SK-N-SH (cell line): Measurements from ENCODE around the gene ZNF609. TPM values are rescaled to one million over a fixed set of nuclear protein-coding genes. Genes with fewer than 3 reads are reported as not detected.

ENCODE experiments used
- CTCF ChIA-PET: fragments of 300-600, 350-600 bp; formaldehyde crosslinking; extraction: SDS; loops from one replicate; lab custom pipeline; 2021; lab: Yijun Ruan, JAX
- POLR2A ChIA-PET: fragments of 350-600 bp; sonication (Branson Sonifier 250); formaldehyde crosslinking; extraction: SDS; loops from one replicate; lab custom pipeline; 2020; ENCODE audit warnings: antibody characterized with exemption, inconsistent platforms; lab: Yijun Ruan, JAX
- DNase-seq: peaks from one replicate; pipeline ENCODE4 v3.0.0; 2012
- H2AFZ ChIP-seq: fragments of 200-600 bp; sonication (generic); 2 replicates; pipeline ENCODE4 v1.8.1; 2016; ENCODE audit warnings: antibody characterized with exemption, mild to moderate bottlenecking, low read depth
- H3F3A ChIP-seq: fragments of 200-600 bp; sonication (generic); replicated peaks from 2 replicates; pipeline ENCODE3; 2016; ENCODE audit warnings: antibody characterized with exemption, mild to moderate bottlenecking; ENCODE audit not compliant: insufficient read depth
- H3K27ac ChIP-seq, 2 experiments: fragments of 200-500 bp in 1 of 2; fragments of 200-600 bp in 1 of 2; sonication (Bioruptor generic) in 1 of 2; sonication (generic), shearing (Covaris generic) in 1 of 2; 2 replicates each; pipeline versions ENCODE4 v1.5.1 to v1.6.1; 2014 to 2016; ENCODE audit warnings: low read depth in 2 of 2, inconsistent platforms in 1 of 2, low read length in 1 of 2, mild to moderate bottlenecking in 1 of 2, mixed read lengths in 1 of 2
- H3K27me3 ChIP-seq: fragments of 200-600 bp; sonication (generic), shearing (Covaris generic); 2 replicates; pipeline ENCODE4 v1.6.1; 2016; ENCODE audit warnings: mixed run types; ENCODE audit not compliant: insufficient read depth
- H3K36me3 ChIP-seq, 2 experiments: fragments of 200-500 bp in 1 of 2; fragments of 200-600 bp in 1 of 2; sonication (Bioruptor generic) in 1 of 2; sonication (generic) in 1 of 2; replicated peaks in 1 of 2; 2 replicates each; pipeline versions ENCODE3 to v1.5.1; 2014 to 2016; ENCODE audit warnings: low read length in 1 of 2, mild to moderate bottlenecking in 1 of 2; ENCODE audit not compliant: insufficient read depth in 2 of 2, control insufficient read depth in 1 of 2
- H3K4me1 ChIP-seq, 2 experiments: fragments of 200-500 bp in 1 of 2; fragments of 200-600 bp in 1 of 2; sonication (Bioruptor generic) in 1 of 2; sonication (generic), shearing (Covaris generic) in 1 of 2; 2 replicates each; pipeline versions ENCODE4 v1.5.1 to v1.6.1; 2014 to 2016; ENCODE audit warnings: low read depth in 1 of 2, low read length in 1 of 2, mixed run types in 1 of 2; ENCODE audit not compliant: insufficient read depth in 2 of 2, control insufficient read depth in 1 of 2
- H3K4me2 ChIP-seq: fragments of 200-600 bp; sonication (generic), shearing (Covaris generic); 2 replicates; pipeline ENCODE4 v1.6.1; 2017; ENCODE audit warnings: mixed run types
- H3K4me3 ChIP-seq, 2 experiments: fragments of 200-500 bp in 1 of 2; fragments of 200-600 bp in 1 of 2; sonication (Bioruptor generic) in 1 of 2; sonication (generic), shearing (Covaris generic) in 1 of 2; 2 replicates each; pipeline versions ENCODE4 v1.5.1 to v1.8.1; 2014 to 2016; ENCODE audit warnings: low read depth in 2 of 2, inconsistent platforms in 1 of 2, low read length in 1 of 2, mild to moderate bottlenecking in 1 of 2, mixed read lengths in 1 of 2, moderate library complexity in 1 of 2
- H3K79me2 ChIP-seq: fragments of 200-600 bp; sonication (generic); 2 replicates; pipeline ENCODE4 v1.8.1; 2017; ENCODE audit warnings: mild to moderate bottlenecking; ENCODE audit not compliant: insufficient read depth
- H3K9ac ChIP-seq: fragments of 200-600 bp; sonication (generic); 2 replicates; pipeline ENCODE4 v1.6.1; 2017; ENCODE audit warnings: mixed run types
- H3K9me2 ChIP-seq: fragments of 200-600 bp; sonication (generic); 2 replicates; pipeline ENCODE4 v1.6.1; 2017; ENCODE audit warnings: mixed run types
- H3K9me3 ChIP-seq: fragments of 200-600 bp; sonication (generic); 2 replicates; pipeline ENCODE4 v1.6.1; 2017; ENCODE audit warnings: mixed run types, mild to moderate bottlenecking, moderate library complexity
- H4K20me1 ChIP-seq: fragments of 200-600 bp; sonication (generic); 2 replicates; pipeline ENCODE4 v1.6.1; 2017; ENCODE audit warnings: mild to moderate bottlenecking, mixed run types; ENCODE audit not compliant: insufficient read depth
- CTCF ChIP-seq: fragments of 200-600 bp; sonication (generic); IDR thresholded peaks from 2 replicates; pipeline ENCODE4 v1.6.1; 2017; ENCODE audit warnings: antibody characterized with exemption, mild to moderate bottlenecking, moderate library complexity
- ELF1 ChIP-seq: IDR thresholded peaks from 2 replicates; pipeline ENCODE4 v1.4.0; 2012
- EP300 ChIP-seq, 2 experiments: IDR thresholded peaks; 2 replicates each; pipeline versions ENCODE4 v1.4.0 to v1.6.1; 2012; ENCODE audit warnings: borderline replicate concordance in 1 of 2, low read depth in 1 of 2, low read length in 1 of 2
- FOXJ3 ChIP-seq: sonication (generic); formaldehyde crosslinking; IDR thresholded peaks from 2 replicates; pipeline ENCODE4 v1.5.1; 2020; ENCODE audit warnings: mild to moderate bottlenecking, missing genetic modification reagents
- FOXM1 ChIP-seq: IDR thresholded peaks from 2 replicates; pipeline ENCODE4 v1.4.0; 2012; ENCODE audit warnings: low read depth, mild to moderate bottlenecking
- GABPA ChIP-seq: IDR thresholded peaks from 2 replicates; pipeline ENCODE4 v1.4.0; 2012; ENCODE audit warnings: low read depth, mild to moderate bottlenecking
- GATA2 ChIP-seq: sonication (generic); formaldehyde crosslinking; IDR thresholded peaks from 2 replicates; pipeline ENCODE4 v1.5.0; 2020; ENCODE audit warnings: mild to moderate bottlenecking, missing genetic modification reagents
- IRF3 ChIP-seq: fragments of 150-350 bp; IDR thresholded peaks from 2 replicates; pipeline ENCODE4 v1.6.1; 2016; ENCODE audit warnings: mild to moderate bottlenecking, low read depth, low read length
- JUND ChIP-seq: IDR thresholded peaks from 2 replicates; pipeline ENCODE4 v1.4.0; 2012
- MAX ChIP-seq: IDR thresholded peaks from 2 replicates; pipeline ENCODE4 v1.4.0; 2012; ENCODE audit warnings: low read depth
- MXI1 ChIP-seq: IDR thresholded peaks from 2 replicates; pipeline ENCODE4 v1.6.1; 2012; ENCODE audit warnings: mild to moderate bottlenecking, low read depth, low read length, improper control_type of control experiment
- NRF1 ChIP-seq: IDR thresholded peaks from 2 replicates; pipeline ENCODE4 v1.6.1; 2012; ENCODE audit warnings: low read depth, mild to moderate bottlenecking, low read length
- PBX3 ChIP-seq: IDR thresholded peaks from 2 replicates; pipeline ENCODE4; 2012
- POLR2AphosphoS5 ChIP-seq: IDR thresholded peaks from 2 replicates; pipeline ENCODE4 v1.6.1; 2012; ENCODE audit warnings: low read depth, low read length
- RCOR1 ChIP-seq: fragments of 150-350 bp; IDR thresholded peaks from 2 replicates; pipeline ENCODE4 v1.6.1; 2017; ENCODE audit warnings: antibody characterized with exemption, low read length
- REST ChIP-seq: IDR thresholded peaks from 2 replicates; pipeline ENCODE4 v1.6.1; 2012; ENCODE audit warnings: mild to moderate bottlenecking, low read depth, low read length, moderate library complexity
- SMC3 ChIP-seq: IDR thresholded peaks from 2 replicates; pipeline ENCODE4 v1.6.1; 2012; ENCODE audit warnings: low read depth, low read length, improper control_type of control experiment
- TCF12 ChIP-seq: IDR thresholded peaks from 2 replicates; pipeline ENCODE4 v1.4.0; 2012
- TEAD4 ChIP-seq: IDR thresholded peaks from 2 replicates; pipeline ENCODE4 v1.4.0; 2012; ENCODE audit warnings: mild to moderate bottlenecking, borderline replicate concordance; ENCODE audit not compliant: insufficient read depth
- USF2 ChIP-seq: fragments of 150-350 bp; IDR thresholded peaks from 2 replicates; pipeline ENCODE4 v1.6.1; 2017; ENCODE audit warnings: antibody characterized with exemption, low read length, low read depth, borderline replicate concordance
- YY1 ChIP-seq: IDR thresholded peaks from 2 replicates; pipeline ENCODE4 v1.4.0; 2012; ENCODE audit warnings: low read depth, mild to moderate bottlenecking
- WGBS: methylation state at CpG from one replicate; pipeline ENCODE4 v1.1.6; 2017; ENCODE audit warnings: low lambda C conversion rate; 5-methylcytosine and 5-hydroxymethylcytosine counted together
- polyA plus RNA-seq, 3 experiments: library from polyadenylated mRNA; depleted of rRNA; stranded (reverse); fragments of >200 nt; gene quantifications; 2 replicates each; pipeline ENCODE4 v1.2.3, GENCODE V29; 2012

Gene ZNF609
- polyA plus RNA-seq, 1 of the 3 experiments (the other 2 are of a cell fraction), result 12.6 TPM

- no peak overlapping the region for H3K4me3 ChIP-seq
- H3K79me2 ChIP-seq, result peaks cover 98% of the 10 kb centered on the region
- no peak for DNase-seq
- 96% methylated on average over 2 of the region's 2 CpGs for WGBS
- H3K9ac ChIP-seq, result no peak overlapping the region
- H4K20me1 ChIP-seq, result peaks cover 58% of the 10 kb centered on the region
- ChIA-PET CTCF (no interaction called here), POLR2A (interaction anchor here (0.6 kb wide), 1 partner anchor 114 kb away, joined by 3 read pairs; no protein-coding TSS in a partner anchor)
- H3K4me2 ChIP-seq, result no peak overlapping the region
- no peaks in the 10 kb centered on the region for H3K9me3 ChIP-seq
- TF ChIP-seq JUND, result no peak
- no peak for TF ChIP-seq POLR2AphosphoS5
- TF ChIP-seq EP300 (IDR thresholded peaks at IDR 0.05; ENCODE audit: borderline replicate concordance in 1 of 2, low read depth in 1 of 2, low read length in 1 of 2), result no peak
- TF ChIP-seq GABPA, result no peak
- no peak for TF ChIP-seq USF2
- no peak for TF ChIP-seq CTCF
- TF ChIP-seq NRF1, result no peak
- no peak for TF ChIP-seq FOXM1
- TF ChIP-seq GATA2 (CRISPR knock-in tag), result no peak
- no peak for TF ChIP-seq SMC3
- no peak for TF ChIP-seq MAX
- H3K27me3 ChIP-seq, result no peaks in the 10 kb centered on the region
- H3K36me3 ChIP-seq, result peaks cover 0 to 18% of the 10 kb centered on the region in 2 experiments
- no peak overlapping the region for H3K27ac ChIP-seq
- peaks cover 4% of the 10 kb centered on the region for H3F3A ChIP-seq
- no peaks in the 10 kb centered on the region for H3K9me2 ChIP-seq
- H3K4me1 ChIP-seq, result no peaks in the 10 kb centered on the region
- H2AFZ ChIP-seq, result no peak overlapping the region
These were observed 14.5 kb downstream of the ZNF609 start for GRCh38 chr15:64474846-64475245.

GRCh38 chr15:64476550-64476949 lies 16.2 kb downstream of the ZNF609 start:
- no peak overlapping the region for H3K4me2 ChIP-seq
- H3K4me1 ChIP-seq, result no peaks in the 10 kb centered on the region
- H3K36me3 ChIP-seq, result peaks cover 0 to 5% of the 10 kb centered on the region in 2 experiments
- H4K20me1 ChIP-seq, result peaks cover 46% of the 10 kb centered on the region
- no peak overlapping the region for H3K27ac ChIP-seq
- H3K9me3 ChIP-seq, result no peaks in the 10 kb centered on the region
- H3K79me2 ChIP-seq, result peaks cover 98% of the 10 kb centered on the region
- H3K27me3 ChIP-seq, result no peaks in the 10 kb centered on the region
- 94% methylated on average over 1 of the region's 1 CpG for WGBS
- no peak overlapping the region for H3K9ac ChIP-seq
- POLR2A ChIA-PET, result no interaction called here
- H3K4me3 ChIP-seq, result no peak overlapping the region
- H3K9me2 ChIP-seq, result no peaks in the 10 kb centered on the region
- H2AFZ ChIP-seq, result no peak overlapping the region
- CTCF ChIA-PET, result interaction anchor here (1.4 kb wide), 1 partner anchor 255 kb away, joined by 4 read pairs; no protein-coding TSS in a partner anchor
- H3F3A ChIP-seq, result no peaks in the 10 kb centered on the region
- no peak for DNase-seq
- TF ChIP-seq IRF3 (no peak), NRF1 (no peak), REST (no peak), FOXJ3 (CRISPR knock-in tag) (no peak), RCOR1 (no peak), MXI1 (no peak), YY1 (no peak), ELF1 (no peak), TCF12 (no peak), POLR2AphosphoS5 (no peak), PBX3 (no peak), TEAD4 (no peak)
